ENCODE results near the gene CHST11.

- TF ChIP-seq CTCF (IDR thresholded peaks at IDR 0.05) (no peak), POLR2A (IDR thresholded peaks at IDR 0.05) (no peak)
Observed at GRCh38 chr12:104568487-104568868, 111.7 kb downstream of the CHST11 start.
